Loucy (cell line): ENCODE data around the gene NRG2.

Experiments
- H2AFZ ChIP-seq: fragments of 200-600 bp; sonication (generic); 2 replicates; pipeline ENCODE4 v1.6.0; 2016; ENCODE audit warnings: antibody characterized with exemption, mild to moderate bottlenecking, low read length, moderate library complexity
- H3F3A ChIP-seq: fragments of 200-600 bp; 2 replicates; pipeline ENCODE4 v1.6.0; 2016; ENCODE audit warnings: antibody characterized with exemption, low read depth, mild to moderate bottlenecking
- H3K27me3 ChIP-seq: fragments of 200-600 bp; sonication (generic); 2 replicates; pipeline ENCODE4 v1.6.1; 2014; ENCODE audit warnings: low read length, mild to moderate bottlenecking; ENCODE audit not compliant: insufficient read depth, poor library complexity, severe bottlenecking
- H3K36me3 ChIP-seq: fragments of 200-600 bp; sonication (generic); 2 replicates; pipeline ENCODE4 v1.6.1; 2016; ENCODE audit warnings: low read length; ENCODE audit not compliant: insufficient read depth
- H3K4me1 ChIP-seq: fragments of 200-600 bp; sonication (generic); 2 replicates; pipeline ENCODE4 v1.5.1; 2014; ENCODE audit warnings: low read length, mild to moderate bottlenecking; ENCODE audit not compliant: insufficient read depth, poor library complexity, severe bottlenecking
- H3K4me2 ChIP-seq: fragments of 200-600 bp; sonication (generic); 2 replicates; pipeline ENCODE4 v1.6.0; 2014; ENCODE audit warnings: antibody characterized with exemption, low read length, low read depth, mild to moderate bottlenecking; ENCODE audit not compliant: poor library complexity, severe bottlenecking
- H3K4me3 ChIP-seq: fragments of 200-600 bp; sonication (generic); 2 replicates; pipeline ENCODE4 v1.5.1; 2014; ENCODE audit warnings: low read length, mild to moderate bottlenecking, mixed read lengths; ENCODE audit not compliant: poor library complexity, severe bottlenecking
- H3K79me2 ChIP-seq: fragments of 200-600 bp; sonication (generic); 2 replicates; pipeline ENCODE4 v1.6.1; 2014; ENCODE audit warnings: low read length; ENCODE audit not compliant: insufficient read depth
- H3K9ac ChIP-seq: fragments of 200-600 bp; sonication (generic); 2 replicates; pipeline ENCODE4 v1.6.0; 2014; ENCODE audit warnings: mild to moderate bottlenecking, low read depth, low read length, moderate library complexity; ENCODE audit not compliant: poor library complexity, severe bottlenecking
- H3K9me2 ChIP-seq: fragments of 200-600 bp; sonication (generic); replicated peaks from 2 replicates; pipeline ENCODE4 v1.6.1; 2016; ENCODE audit warnings: low read depth, low read length, mixed read lengths
- H3K9me3 ChIP-seq: fragments of 200-600 bp; sonication (generic); 2 replicates; pipeline ENCODE4 v1.6.1; 2014; ENCODE audit warnings: mild to moderate bottlenecking, antibody characterized with exemption, low read length, low read depth; ENCODE audit not compliant: insufficient read depth
- H4K20me1 ChIP-seq: fragments of 200-600 bp; sonication (generic); 2 replicates; pipeline ENCODE4 v1.6.0; 2014; ENCODE audit warnings: antibody characterized with exemption, low read length, mild to moderate bottlenecking; ENCODE audit not compliant: insufficient read depth, poor library complexity, severe bottlenecking
- CTCF ChIP-seq: fragments of 200-600 bp; sonication (generic); conservative IDR thresholded peaks from 2 replicates; pipeline ENCODE4 v1.5.1; 2014; ENCODE audit warnings: mild to moderate bottlenecking, antibody characterized with exemption, low read length
- EZH2phosphoT487 ChIP-seq: fragments of 200-600 bp; IDR thresholded peaks from 2 replicates; pipeline ENCODE4 v1.6.1; 2018; ENCODE audit warnings: antibody characterized with exemption, mild to moderate bottlenecking, moderate library complexity, borderline replicate concordance

Gene NRG2

GRCh38 chr5:139841549-139841948 lies 201.6 kb downstream of the NRG2 start:
- H3F3A ChIP-seq = no peaks in the 10 kb centered on the region
- H3K79me2 ChIP-seq = no peaks in the 10 kb centered on the region
- no peak overlapping the region for H2AFZ ChIP-seq
- no peaks in the 10 kb centered on the region for H3K9me2 ChIP-seq
- no peak overlapping the region for H3K4me2 ChIP-seq
- H3K36me3 ChIP-seq = no peaks in the 10 kb centered on the region
- H3K9me3 ChIP-seq = no peaks in the 10 kb centered on the region
- H4K20me1 ChIP-seq = no peaks in the 10 kb centered on the region
- no peaks in the 10 kb centered on the region for H3K4me1 ChIP-seq
- H3K27me3 ChIP-seq = peaks cover 5% of the 10 kb centered on the region
- H3K4me3 ChIP-seq = no peak overlapping the region
- H3K9ac ChIP-seq = no peak overlapping the region
- no peak for TF ChIP-seq CTCF
- no peak for TF ChIP-seq EZH2phosphoT487

- TF ChIP-seq CTCF = no peak
- no peak for TF ChIP-seq EZH2phosphoT487
- no peak overlapping the region for H2AFZ ChIP-seq
Observed at GRCh38 chr5:139839918-139840317, 203.2 kb downstream of the NRG2 start.

GRCh38 chr5:139839232-139839815 lies 203.8 kb downstream of the NRG2 start:
- no peak overlapping the region for H3K4me3 ChIP-seq

More at GRCh38 chr5:139839918-139840317, 203.2 kb downstream of the NRG2 start:
- Histone ChIP-seq H3K4me3 (no peak overlapping the region), H3K9ac (no peak overlapping the region), H3K27me3 (no peaks in the 10 kb centered on the region), H3K4me2 (no peak overlapping the region), H3K9me2 (no peaks in the 10 kb centered on the region), H3K4me1 (no peaks in the 10 kb centered on the region), H3K36me3 (no peaks in the 10 kb centered on the region), H3K9me3 (no peaks in the 10 kb centered on the region), H4K20me1 (no peaks in the 10 kb centered on the region), H3K79me2 (no peaks in the 10 kb centered on the region), H3F3A (no peaks in the 10 kb centered on the region)

More at GRCh38 chr5:139839232-139839815, 203.8 kb downstream of the NRG2 start:
- H3K79me2 ChIP-seq = no peaks in the 10 kb centered on the region
- no peak overlapping the region for H3K4me2 ChIP-seq
- TF ChIP-seq CTCF = no peak
- TF ChIP-seq EZH2phosphoT487 = no peak
- no peaks in the 10 kb centered on the region for H3K9me2 ChIP-seq
- no peaks in the 10 kb centered on the region for H3K9me3 ChIP-seq
- H2AFZ ChIP-seq = no peak overlapping the region
- no peaks in the 10 kb centered on the region for H3K4me1 ChIP-seq
- no peak overlapping the region for H3K9ac ChIP-seq
- no peaks in the 10 kb centered on the region for H3K36me3 ChIP-seq
- H3F3A ChIP-seq = no peaks in the 10 kb centered on the region
- no peaks in the 10 kb centered on the region for H3K27me3 ChIP-seq
- no peaks in the 10 kb centered on the region for H4K20me1 ChIP-seq
